ENCODE results near the gene MEIG1. TPM values are rescaled to one million over a fixed set of nuclear protein-coding genes. Genes with fewer than 3 reads are reported as not detected.

MEIG1 gene
- polyA plus RNA-seq, 1 donor from 2014 or later, result 2.0 TPM

DNA sequence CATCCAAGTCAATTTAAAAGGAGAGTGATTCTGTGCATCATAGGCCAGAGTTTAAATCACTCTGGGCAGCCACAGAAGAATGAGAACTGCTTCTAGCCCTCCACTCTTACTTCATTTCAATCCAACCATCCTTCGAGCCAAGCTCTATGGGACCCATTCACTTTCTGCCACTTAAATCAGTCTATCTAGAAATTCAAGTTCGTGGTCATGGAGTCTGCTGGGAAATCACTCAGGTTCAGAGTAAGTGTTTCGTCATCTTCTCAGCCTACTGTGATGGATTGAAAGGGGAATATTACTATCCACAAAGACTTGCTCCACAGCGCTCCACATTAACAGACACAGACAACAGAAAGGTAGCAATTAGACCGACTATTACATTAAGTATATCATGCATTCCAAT lies 9.9 kb upstream of the MEIG1 start:
- Histone ChIP-seq H3F3A (ENCODE audit: insufficient read depth, low read length, poor library complexity, severe bottlenecking) (no peaks in the 10 kb centered on the region), H3K9ac (ENCODE audit: low read length) (no peak overlapping the region), H3K27ac (ENCODE audit: low read length) (no peak overlapping the region), H3K79me2 (replicated peaks; ENCODE audit: insufficient read depth, low read length) (no peaks in the 10 kb centered on the region), H3K9me3 (ENCODE audit: low read length) (no peaks in the 10 kb centered on the region), H3K4me3 (ENCODE audit: low read length) (no peak overlapping the region), H3K27me3 (ENCODE audit: insufficient read depth, low read depth, low read length) (no peaks in the 10 kb centered on the region), H4K20me1 (ENCODE audit: insufficient read depth) (no peaks in the 10 kb centered on the region), H3K9me2 (ENCODE audit: insufficient read depth, low read length) (no peaks in the 10 kb centered on the region), H3K4me2 (ENCODE audit: low read length) (no peak overlapping the region), H2AFZ (ENCODE audit: low read depth, low read length) (no peak overlapping the region), H3K36me3 (ENCODE audit: insufficient read depth, low read length) (peaks cover 6% of the 10 kb centered on the region)
- no peak for TF ChIP-seq SMC3 (conservative IDR thresholded peaks at IDR 0.05; ENCODE audit: poor library complexity)
- TF ChIP-seq RAD21 (conservative IDR thresholded peaks at IDR 0.05), result no peak
- no peak for TF ChIP-seq MXI1 (conservative IDR thresholded peaks at IDR 0.05; ENCODE audit: poor library complexity, severe bottlenecking)
- no peak for TF ChIP-seq POLR2AphosphoS5 (IDR thresholded peaks at IDR 0.05)
- TF ChIP-seq, protein P1, sequence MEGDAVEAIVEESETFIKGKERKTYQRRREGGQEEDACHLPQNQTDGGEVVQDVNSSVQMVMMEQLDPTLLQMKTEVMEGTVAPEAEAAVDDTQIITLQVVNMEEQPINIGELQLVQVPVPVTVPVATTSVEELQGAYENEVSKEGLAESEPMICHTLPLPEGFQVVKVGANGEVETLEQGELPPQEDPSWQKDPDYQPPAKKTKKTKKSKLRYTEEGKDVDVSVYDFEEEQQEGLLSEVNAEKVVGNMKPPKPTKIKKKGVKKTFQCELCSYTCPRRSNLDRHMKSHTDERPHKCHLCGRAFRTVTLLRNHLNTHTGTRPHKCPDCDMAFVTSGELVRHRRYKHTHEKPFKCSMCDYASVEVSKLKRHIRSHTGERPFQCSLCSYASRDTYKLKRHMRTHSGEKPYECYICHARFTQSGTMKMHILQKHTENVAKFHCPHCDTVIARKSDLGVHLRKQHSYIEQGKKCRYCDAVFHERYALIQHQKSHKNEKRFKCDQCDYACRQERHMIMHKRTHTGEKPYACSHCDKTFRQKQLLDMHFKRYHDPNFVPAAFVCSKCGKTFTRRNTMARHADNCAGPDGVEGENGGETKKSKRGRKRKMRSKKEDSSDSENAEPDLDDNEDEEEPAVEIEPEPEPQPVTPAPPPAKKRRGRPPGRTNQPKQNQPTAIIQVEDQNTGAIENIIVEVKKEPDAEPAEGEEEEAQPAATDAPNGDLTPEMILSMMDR (IDR thresholded peaks at IDR 0.05; ENCODE audit: poor library complexity, severe bottlenecking), result no peak

DNA sequence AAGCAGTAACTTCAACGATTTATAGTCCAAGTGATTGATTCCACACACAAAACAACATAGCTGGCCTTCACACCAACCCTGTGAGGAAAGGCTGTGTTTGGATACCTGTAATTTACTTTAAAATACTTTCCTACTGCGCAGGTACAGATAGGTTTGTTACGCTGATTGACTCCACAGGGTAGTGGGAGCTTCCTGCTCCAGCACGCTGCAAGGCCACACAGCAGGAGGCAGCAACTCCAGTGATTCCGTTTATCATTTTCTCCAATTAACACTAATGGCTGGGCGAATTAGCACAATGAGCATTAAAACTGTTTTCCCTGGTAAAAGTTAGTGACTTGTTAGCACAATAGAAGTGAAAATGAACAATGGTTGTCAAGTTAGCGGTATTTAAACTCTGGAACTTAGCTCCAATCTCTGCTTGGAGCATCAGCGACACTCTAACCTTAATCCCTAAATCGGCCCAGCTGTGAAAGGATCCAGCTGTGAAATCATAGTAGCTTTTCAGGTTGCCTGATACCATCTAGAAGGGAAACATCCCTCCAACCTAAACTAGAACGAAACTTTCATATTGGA lies 6.3 kb upstream of the MEIG1 start:
- H3K9me2 ChIP-seq (ENCODE audit: insufficient read depth, low read length), result no peaks in the 10 kb centered on the region
- H3K9me3 ChIP-seq (ENCODE audit: low read length), result no peaks in the 10 kb centered on the region
- TF ChIP-seq TAF1 (IDR thresholded peaks at IDR 0.05; ENCODE audit: low read depth) (no peak), EP300 (conservative IDR thresholded peaks at IDR 0.05; ENCODE audit: poor library complexity, severe bottlenecking) (no peak), RAD21 (conservative IDR thresholded peaks at IDR 0.05) (no peak), EZH2 (IDR thresholded peaks at IDR 0.05; ENCODE audit: borderline replicate concordance, insufficient read depth, low read length, poor library complexity, severe bottlenecking) (no peak), MXI1 (conservative IDR thresholded peaks at IDR 0.05; ENCODE audit: poor library complexity, severe bottlenecking) (no peak), POLR2AphosphoS5 (IDR thresholded peaks at IDR 0.05) (no peak), SMC3 (conservative IDR thresholded peaks at IDR 0.05; ENCODE audit: poor library complexity) (no peak)
- TF ChIP-seq, protein P2, sequence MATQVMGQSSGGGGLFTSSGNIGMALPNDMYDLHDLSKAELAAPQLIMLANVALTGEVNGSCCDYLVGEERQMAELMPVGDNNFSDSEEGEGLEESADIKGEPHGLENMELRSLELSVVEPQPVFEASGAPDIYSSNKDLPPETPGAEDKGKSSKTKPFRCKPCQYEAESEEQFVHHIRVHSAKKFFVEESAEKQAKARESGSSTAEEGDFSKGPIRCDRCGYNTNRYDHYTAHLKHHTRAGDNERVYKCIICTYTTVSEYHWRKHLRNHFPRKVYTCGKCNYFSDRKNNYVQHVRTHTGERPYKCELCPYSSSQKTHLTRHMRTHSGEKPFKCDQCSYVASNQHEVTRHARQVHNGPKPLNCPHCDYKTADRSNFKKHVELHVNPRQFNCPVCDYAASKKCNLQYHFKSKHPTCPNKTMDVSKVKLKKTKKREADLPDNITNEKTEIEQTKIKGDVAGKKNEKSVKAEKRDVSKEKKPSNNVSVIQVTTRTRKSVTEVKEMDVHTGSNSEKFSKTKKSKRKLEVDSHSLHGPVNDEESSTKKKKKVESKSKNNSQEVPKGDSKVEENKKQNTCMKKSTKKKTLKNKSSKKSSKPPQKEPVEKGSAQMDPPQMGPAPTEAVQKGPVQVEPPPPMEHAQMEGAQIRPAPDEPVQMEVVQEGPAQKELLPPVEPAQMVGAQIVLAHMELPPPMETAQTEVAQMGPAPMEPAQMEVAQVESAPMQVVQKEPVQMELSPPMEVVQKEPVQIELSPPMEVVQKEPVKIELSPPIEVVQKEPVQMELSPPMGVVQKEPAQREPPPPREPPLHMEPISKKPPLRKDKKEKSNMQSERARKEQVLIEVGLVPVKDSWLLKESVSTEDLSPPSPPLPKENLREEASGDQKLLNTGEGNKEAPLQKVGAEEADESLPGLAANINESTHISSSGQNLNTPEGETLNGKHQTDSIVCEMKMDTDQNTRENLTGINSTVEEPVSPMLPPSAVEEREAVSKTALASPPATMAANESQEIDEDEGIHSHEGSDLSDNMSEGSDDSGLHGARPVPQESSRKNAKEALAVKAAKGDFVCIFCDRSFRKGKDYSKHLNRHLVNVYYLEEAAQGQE (IDR thresholded peaks at IDR 0.05; ENCODE audit: borderline replicate concordance), result no peak
- TF ChIP-seq, protein P1 (IDR thresholded peaks at IDR 0.05; ENCODE audit: poor library complexity, severe bottlenecking), result no peak
- H3K4me2 ChIP-seq (ENCODE audit: low read length), result peak overlapping the region; percentile 25
- H3K4me3 ChIP-seq (ENCODE audit: low read length), result peak overlapping the region; percentile 87
- peak overlapping the region; percentile 81 for H2AFZ ChIP-seq (ENCODE audit: low read depth, low read length)
- H3K27me3 ChIP-seq (ENCODE audit: insufficient read depth, low read depth, low read length), result no peaks in the 10 kb centered on the region
- H3K27ac ChIP-seq (ENCODE audit: low read length), result no peak overlapping the region
- H3F3A ChIP-seq (ENCODE audit: insufficient read depth, low read length, poor library complexity, severe bottlenecking), result no peaks in the 10 kb centered on the region
- no peaks in the 10 kb centered on the region for H4K20me1 ChIP-seq (ENCODE audit: insufficient read depth)
- H3K9ac ChIP-seq (ENCODE audit: low read length), result peak overlapping the region; percentile 64
- H3K79me2 ChIP-seq (replicated peaks; ENCODE audit: insufficient read depth, low read length), result no peaks in the 10 kb centered on the region
- H3K36me3 ChIP-seq (ENCODE audit: insufficient read depth, low read length), result no peaks in the 10 kb centered on the region
